Measurements from ENCODE around the gene FMNL2.
"Not testable (repeated sequence)": the region's sequence is repeated elsewhere in the genome, so short reads cannot be mapped to it uniquely, and the experiment has no call there.

The FMNL2 gene

GRCh38 chr2:152501666-152502065 is 166.7 kb downstream of the FMNL2 start:
- no peak for DNase-seq

- no peak for DNase-seq
Measured at GRCh38 chr2:152504618-152505017, 169.6 kb downstream of the FMNL2 start.

- DNase-seq = no peak
Measured at GRCh38 chr2:152505495-152505906, 170.5 kb downstream of the FMNL2 start.

- DNase-seq = no peak
Measured at GRCh38 chr2:152506843-152507242, 171.9 kb downstream of the FMNL2 start.

- no peak for DNase-seq
Measured at GRCh38 chr2:152507907-152508306, 172.9 kb downstream of the FMNL2 start.

- no peak for DNase-seq
Measured at GRCh38 chr2:152508446-152508845, 173.5 kb downstream of the FMNL2 start.

GRCh38 chr2:152509772-152510491 is 175.0 kb downstream of the FMNL2 start:
- no peak for DNase-seq

GRCh38 chr2:152510621-152511020 is 175.6 kb downstream of the FMNL2 start:
- DNase-seq = no peak

GRCh38 chr2:152511981-152512380 is 177.0 kb downstream of the FMNL2 start:
- no peak for DNase-seq

GRCh38 chr2:152513029-152513428 is 178.1 kb downstream of the FMNL2 start:
- DNase-seq = no peak

GRCh38 chr2:152513681-152514080 is 178.7 kb downstream of the FMNL2 start:
- DNase-seq = no peak

- no peak for DNase-seq
Measured at GRCh38 chr2:152518034-152518433, 183.1 kb downstream of the FMNL2 start.

GRCh38 chr2:152518641-152519580 is 183.9 kb downstream of the FMNL2 start:
- no peak for DNase-seq

GRCh38 chr2:152519581-152519952 is 184.6 kb downstream of the FMNL2 start:
- no peak for DNase-seq

GRCh38 chr2:152520759-152521158 is 185.8 kb downstream of the FMNL2 start:
- DNase-seq = no peak

- DNase-seq = not testable (repeated sequence)
Measured at GRCh38 chr2:152522446-152522845, 187.5 kb downstream of the FMNL2 start.

GRCh38 chr2:152523091-152523490 is 188.1 kb downstream of the FMNL2 start:
- no peak for DNase-seq

- DNase-seq = no peak
Measured at GRCh38 chr2:152525277-152525838, 190.4 kb downstream of the FMNL2 start.

- no peak for DNase-seq
Measured at GRCh38 chr2:152529420-152530115, 194.6 kb downstream of the FMNL2 start.

GRCh38 chr2:152532241-152532640 is 197.3 kb downstream of the FMNL2 start:
- no peak for DNase-seq

- no peak for DNase-seq
Measured at GRCh38 chr2:152534460-152535135, 199.6 kb downstream of the FMNL2 start.

- no peak for DNase-seq
Measured at GRCh38 chr2:152537081-152537651, 202.2 kb downstream of the FMNL2 start.

Data from NCI-H524 treated with DMSO at 0.1 percent for 48 hours (cell line).